GM19238 (cell line): Measurements from ENCODE around the gene GSG1L.

Experiments
- DNase-seq: peaks from one replicate; pipeline ENCODE4 v3.0.0; 2011; ENCODE audit warnings: low spot score; ENCODE audit not compliant: insufficient read length

The GSG1L gene

GRCh38 chr16:28063591-28064061 is at the start of gene GSG1L:
GSG1L (minus strand) TSS chr16:28063714; CDS start chr16:28063424, 290 bp downstream.
- DNase-seq: no peak

- DNase-seq: no peak
Measured at GRCh38 chr16:28112908-28113307, 49.4 kb upstream of the GSG1L start.

- no peak for DNase-seq
Measured at GRCh38 chr16:28110977-28111376, 47.5 kb upstream of the GSG1L start.

- DNase-seq: no peak
Measured at GRCh38 chr16:28110479-28110878, 47.0 kb upstream of the GSG1L start.

GRCh38 chr16:28110074-28110473 is 46.6 kb upstream of the GSG1L start:
- no peak for DNase-seq

GRCh38 chr16:28108590-28109247 is 45.2 kb upstream of the GSG1L start:
- no peak for DNase-seq

GRCh38 chr16:28107232-28107631 is 43.7 kb upstream of the GSG1L start:
- DNase-seq: no peak

GRCh38 chr16:28106467-28107215 is 43.1 kb upstream of the GSG1L start:
- no peak for DNase-seq

- no peak for DNase-seq
Measured at GRCh38 chr16:28105954-28106353, 42.4 kb upstream of the GSG1L start.

GRCh38 chr16:28105297-28105696 is 41.8 kb upstream of the GSG1L start:
- no peak for DNase-seq

GRCh38 chr16:28104404-28104803 is 40.9 kb upstream of the GSG1L start:
- DNase-seq: no peak

- no peak for DNase-seq
Measured at GRCh38 chr16:28103516-28104170, 40.1 kb upstream of the GSG1L start.

- DNase-seq: no peak
Measured at GRCh38 chr16:28101533-28101890, 38.0 kb upstream of the GSG1L start.

- no peak for DNase-seq
Measured at GRCh38 chr16:28100810-28101532, 37.5 kb upstream of the GSG1L start.

- no peak for DNase-seq
Measured at GRCh38 chr16:28098959-28099945, 35.7 kb upstream of the GSG1L start.

- no peak for DNase-seq
Measured at GRCh38 chr16:28098171-28098958, 34.9 kb upstream of the GSG1L start.

- DNase-seq: no peak
Measured at GRCh38 chr16:28096983-28097899, 33.7 kb upstream of the GSG1L start.

- no peak for DNase-seq
Measured at GRCh38 chr16:28093385-28093725, 29.8 kb upstream of the GSG1L start.
